Keratinocyte (primary cell): ENCODE measurements around the gene ATXN7L1. TPM values are rescaled to one million over a fixed set of nuclear protein-coding genes. Genes with fewer than 3 reads are reported as not detected.

ENCODE experiments used
- DNase-seq: peaks from one replicate; pipeline ENCODE4 v3.0.0-alpha.2; 2011; ENCODE audit warnings: low read depth, missing footprints, low spot score
- FAIRE-seq: peaks from 2 replicates; lab custom pipeline; 2011; peaks lifted over from hg19 to GRCh38; lab: Jason Lieb, UNC
- H2AFZ ChIP-seq: 2 replicates; pipeline ENCODE4 v1.6.0; 2012; ENCODE audit warnings: low read length, control low read depth, inconsistent platforms; ENCODE audit not compliant: control insufficient read depth
- H3K27ac ChIP-seq: 2 replicates; pipeline ENCODE4 v1.5.1; 2011; ENCODE audit warnings: low read length; ENCODE audit not compliant: control insufficient read depth, insufficient read depth
- H3K27me3 ChIP-seq: 3 replicates; pipeline ENCODE4 v1.6.0; 2011; ENCODE audit warnings: low read length; ENCODE audit not compliant: control insufficient read depth, insufficient read depth; ENCODE audit errors: extremely low read depth
- H3K36me3 ChIP-seq, 2 experiments: 2 replicates in 1 of 2; 3 replicates in 1 of 2; pipeline ENCODE4 v1.5.1; 2011; ENCODE audit warnings: low read length in 2 of 2, mild to moderate bottlenecking in 1 of 2; ENCODE audit not compliant: control insufficient read depth in 2 of 2, insufficient read depth in 2 of 2; ENCODE audit errors: extremely low read depth in 1 of 2
- H3K4me1 ChIP-seq: 3 replicates; pipeline ENCODE4 v1.5.1; 2011; ENCODE audit warnings: low read length; ENCODE audit not compliant: control insufficient read depth, insufficient read depth; ENCODE audit errors: extremely low read depth
- H3K4me2 ChIP-seq: 3 replicates; pipeline ENCODE4 v1.6.0; 2011; ENCODE audit warnings: low read depth, low read length; ENCODE audit not compliant: control insufficient read depth, insufficient read depth; ENCODE audit errors: extremely low read depth
- H3K4me3 ChIP-seq, 3 experiments: fragments of 200-600 bp in 1 of 3; sonication (generic) in 1 of 3; 2 replicates in 2 of 3; 3 replicates in 1 of 3; pipeline ENCODE4 v1.5.1; 2011 to 2016; ENCODE audit warnings: low read length in 3 of 3, mild to moderate bottlenecking in 3 of 3, control low read depth in 2 of 3, inconsistent platforms in 1 of 3, low read depth in 1 of 3, mixed read lengths in 1 of 3, mixed run types in 1 of 3, moderate library complexity in 1 of 3; ENCODE audit not compliant: control insufficient read depth in 2 of 3, insufficient read depth in 2 of 3; ENCODE audit errors: extremely low read depth in 1 of 3
- H3K79me2 ChIP-seq: 2 replicates; pipeline ENCODE4 v1.6.0; 2012; ENCODE audit warnings: low read length; ENCODE audit not compliant: control insufficient read depth, insufficient read depth
- H3K9ac ChIP-seq: 3 replicates; pipeline ENCODE4 v1.6.0; 2011; ENCODE audit warnings: low read length; ENCODE audit not compliant: control insufficient read depth, insufficient read depth; ENCODE audit errors: extremely low read depth
- H3K9me1 ChIP-seq: 3 replicates; pipeline ENCODE4 v1.6.0; 2011; ENCODE audit warnings: low read length; ENCODE audit not compliant: control insufficient read depth, insufficient read depth; ENCODE audit errors: extremely low read depth
- H3K9me3 ChIP-seq: 2 replicates; pipeline ENCODE4 v1.5.1; 2012; ENCODE audit warnings: low read depth, low read length; ENCODE audit not compliant: control insufficient read depth
- H4K20me1 ChIP-seq: 3 replicates; pipeline ENCODE4 v1.6.0; 2011; ENCODE audit warnings: low read length; ENCODE audit not compliant: control insufficient read depth, insufficient read depth; ENCODE audit errors: extremely low read depth
- CTCF ChIP-seq, 3 experiments: IDR thresholded peaks in 1 of 3; conservative IDR thresholded peaks in 1 of 3; optimal IDR thresholded peaks in 1 of 3; 2 replicates in 2 of 3; 3 replicates in 1 of 3; pipeline versions ENCODE3 to v1.5.1; 2011; ENCODE audit warnings: low read length in 3 of 3, mild to moderate bottlenecking in 3 of 3, moderate library complexity in 2 of 3, control low read depth in 1 of 3, inconsistent platforms in 1 of 3; ENCODE audit not compliant: insufficient read depth in 2 of 3; ENCODE audit errors: extremely low read depth in 1 of 3
- EZH2 ChIP-seq: IDR thresholded peaks from one replicate; pipeline ENCODE4 v1.6.1; 2012; ENCODE audit warnings: inconsistent platforms, mild to moderate bottlenecking, low read length, moderate library complexity
- dilution Hi-C: fragments of 300-500 bp; cut with MboI; formaldehyde crosslinking; loops from one replicate; pipeline ENCODE4 v1.7.0; 2020; ENCODE audit warnings: low sequenced_read_pairs; ENCODE audit not compliant: extremely low pct_ligation_motif_present
- polyA plus RNA-seq, 5 experiments: library from polyadenylated mRNA; depleted of rRNA in 3 of 5; stranded (reverse) in 3 of 5; stranded (forward) in 1 of 5; unstranded in 1 of 5; fragments of >200 nt; gene quantifications; 1 replicate in 1 of 5; 2 replicates in 3 of 5; 3 replicates in 1 of 5; pipeline versions ENCODE4 v1.2.1 to v1.2.3, GENCODE V29; 2011 to 2012; ENCODE audit warnings: missing spikeins in 2 of 5, low read depth in 1 of 5, low replicate concordance in 1 of 5

ATXN7L1 gene
- polyA plus RNA-seq, 1 donor (not counting 4 experiments of a cell fraction or from before 2014, with no cell fraction given): 4.8 TPM

DNA sequence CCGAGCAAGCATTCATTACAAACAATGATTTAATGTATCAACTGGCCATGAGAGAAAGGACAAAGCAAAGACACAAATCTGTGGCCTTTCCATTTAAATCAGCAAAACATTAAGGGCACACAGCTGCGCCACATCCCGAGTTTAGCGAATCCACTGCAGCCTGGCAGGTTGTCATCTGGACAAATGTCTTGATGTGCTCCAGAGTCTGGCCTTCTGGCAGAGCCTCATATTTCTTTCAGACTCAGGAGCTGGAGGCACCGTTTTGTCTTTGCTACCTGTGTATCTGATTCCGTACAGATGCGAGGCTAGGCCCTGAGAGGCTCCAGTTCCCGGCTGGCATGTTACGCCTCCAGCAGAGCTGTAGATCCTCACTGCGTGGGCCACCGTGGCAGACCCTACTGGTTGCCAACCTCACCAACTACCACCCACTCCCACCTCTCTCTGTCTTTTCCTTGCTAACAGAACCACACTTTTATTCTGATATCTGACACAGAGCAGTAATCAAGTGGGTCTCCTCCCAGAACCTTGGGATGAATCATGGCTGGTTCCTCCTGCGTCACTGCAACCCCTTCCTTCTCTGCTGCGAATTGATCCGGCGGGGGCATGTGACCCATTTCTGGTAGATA is 254.2 kb downstream of the ATXN7L1 start:
- TF ChIP-seq CTCF (optimal IDR thresholded peaks at IDR 0.05 in 1 of 3, IDR thresholded peaks at IDR 0.05 in 1 of 3, conservative IDR thresholded peaks at IDR 0.05 in 1 of 3; ENCODE audit: extremely low read depth in 1 of 3, insufficient read depth in 2 of 3, low read length in 3 of 3) (no peak), EZH2 (no peak)
- no peaks in the 10 kb centered on the region for H3K79me2 ChIP-seq
- DNase-seq (no peak), FAIRE-seq (no peak)
- dilution Hi-C loops: no loop called here
- H3K9me1 ChIP-seq: no peaks in the 10 kb centered on the region
- peaks cover 1% of the 10 kb centered on the region for H3K9me3 ChIP-seq
- no peaks in the 10 kb centered on the region for H3K27me3 ChIP-seq
- H3K4me1 ChIP-seq: no peaks in the 10 kb centered on the region
- no peak overlapping the region for H3K4me3 ChIP-seq
- H2AFZ ChIP-seq: no peak overlapping the region
- no peak overlapping the region for H3K4me2 ChIP-seq
- H4K20me1 ChIP-seq: no peaks in the 10 kb centered on the region
- H3K9ac ChIP-seq: no peak overlapping the region
- H3K27ac ChIP-seq: no peak overlapping the region
- H3K36me3 ChIP-seq: peaks cover 5 to 6% of the 10 kb centered on the region in 2 experiments

DNA sequence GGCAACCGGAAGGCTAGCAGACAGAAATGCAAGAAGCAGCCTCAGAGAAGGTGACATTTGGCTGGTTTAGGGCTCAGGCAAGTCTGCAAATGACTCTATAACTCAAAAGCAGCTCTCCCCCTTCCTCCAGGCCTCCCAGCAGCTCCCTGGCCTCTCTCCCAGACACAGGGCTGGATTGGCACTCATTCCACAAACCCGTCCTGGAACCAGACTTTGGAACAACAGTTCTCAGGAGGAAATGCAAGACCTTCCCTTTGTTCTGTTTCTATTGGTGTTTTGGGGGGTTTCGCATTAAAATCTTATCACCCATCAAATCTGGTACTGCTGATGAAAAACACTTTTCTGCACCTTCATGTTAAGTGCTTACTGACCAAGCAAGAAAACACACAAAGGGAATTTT is 254.8 kb downstream of the ATXN7L1 start:
- Histone ChIP-seq H3K79me2 (no peaks in the 10 kb centered on the region), H3K4me1 (no peaks in the 10 kb centered on the region), H3K27ac (no peak overlapping the region), H3K9me3 (peaks cover 1% of the 10 kb centered on the region), H3K9ac (no peak overlapping the region), H3K27me3 (no peaks in the 10 kb centered on the region), H3K9me1 (no peaks in the 10 kb centered on the region), H3K4me2 (no peak overlapping the region), H3K36me3 (peaks cover 5 to 6% of the 10 kb centered on the region in 2 experiments), H3K4me3 (no peak overlapping the region), H4K20me1 (no peaks in the 10 kb centered on the region), H2AFZ (no peak overlapping the region)
- dilution Hi-C loops: no loop called here
- FAIRE-seq: no peak
- no peak for DNase-seq
- TF ChIP-seq CTCF (optimal IDR thresholded peaks at IDR 0.05 in 1 of 3, IDR thresholded peaks at IDR 0.05 in 1 of 3, conservative IDR thresholded peaks at IDR 0.05 in 1 of 3; ENCODE audit: extremely low read depth in 1 of 3, insufficient read depth in 2 of 3, low read length in 3 of 3) (no peak), EZH2 (no peak)
